WI38 (cell line): ENCODE results near the gene QARS1.

Source experiments
- H3K4me3 ChIP-seq: 2 replicates; pipeline ENCODE4 v1.5.1; 2011; ENCODE audit warnings: low read depth, mild to moderate bottlenecking, control low read depth, low read length
- TF ChIP-seq, protein P1 (sequence below): IDR thresholded peaks from 2 replicates; pipeline ENCODE4 v1.5.1; 2012; ENCODE audit warnings: low read depth, mild to moderate bottlenecking, control low read depth, low read length

Gene QARS1

DNA sequence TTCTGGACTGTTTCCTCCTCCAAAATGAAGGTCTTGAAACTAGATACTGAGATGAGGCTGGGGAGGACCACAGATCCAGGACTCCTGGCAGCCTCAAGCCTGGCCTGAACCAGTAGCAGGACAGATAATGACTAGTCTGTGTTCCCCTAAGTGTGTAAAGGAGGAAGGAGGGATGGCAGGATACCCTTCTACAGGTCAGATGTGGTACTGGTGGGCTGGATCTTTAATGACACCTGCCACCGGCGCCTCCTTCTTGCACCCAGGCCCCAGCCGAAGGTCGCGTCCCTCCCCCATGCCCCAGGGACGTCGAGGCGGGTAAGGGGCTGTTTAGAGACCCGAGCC is 15.5 kb upstream of the QARS1 start:
- TF ChIP-seq, protein P1, sequence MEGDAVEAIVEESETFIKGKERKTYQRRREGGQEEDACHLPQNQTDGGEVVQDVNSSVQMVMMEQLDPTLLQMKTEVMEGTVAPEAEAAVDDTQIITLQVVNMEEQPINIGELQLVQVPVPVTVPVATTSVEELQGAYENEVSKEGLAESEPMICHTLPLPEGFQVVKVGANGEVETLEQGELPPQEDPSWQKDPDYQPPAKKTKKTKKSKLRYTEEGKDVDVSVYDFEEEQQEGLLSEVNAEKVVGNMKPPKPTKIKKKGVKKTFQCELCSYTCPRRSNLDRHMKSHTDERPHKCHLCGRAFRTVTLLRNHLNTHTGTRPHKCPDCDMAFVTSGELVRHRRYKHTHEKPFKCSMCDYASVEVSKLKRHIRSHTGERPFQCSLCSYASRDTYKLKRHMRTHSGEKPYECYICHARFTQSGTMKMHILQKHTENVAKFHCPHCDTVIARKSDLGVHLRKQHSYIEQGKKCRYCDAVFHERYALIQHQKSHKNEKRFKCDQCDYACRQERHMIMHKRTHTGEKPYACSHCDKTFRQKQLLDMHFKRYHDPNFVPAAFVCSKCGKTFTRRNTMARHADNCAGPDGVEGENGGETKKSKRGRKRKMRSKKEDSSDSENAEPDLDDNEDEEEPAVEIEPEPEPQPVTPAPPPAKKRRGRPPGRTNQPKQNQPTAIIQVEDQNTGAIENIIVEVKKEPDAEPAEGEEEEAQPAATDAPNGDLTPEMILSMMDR = no peak
- peak overlapping the region; percentile 91 for H3K4me3 ChIP-seq

DNA sequence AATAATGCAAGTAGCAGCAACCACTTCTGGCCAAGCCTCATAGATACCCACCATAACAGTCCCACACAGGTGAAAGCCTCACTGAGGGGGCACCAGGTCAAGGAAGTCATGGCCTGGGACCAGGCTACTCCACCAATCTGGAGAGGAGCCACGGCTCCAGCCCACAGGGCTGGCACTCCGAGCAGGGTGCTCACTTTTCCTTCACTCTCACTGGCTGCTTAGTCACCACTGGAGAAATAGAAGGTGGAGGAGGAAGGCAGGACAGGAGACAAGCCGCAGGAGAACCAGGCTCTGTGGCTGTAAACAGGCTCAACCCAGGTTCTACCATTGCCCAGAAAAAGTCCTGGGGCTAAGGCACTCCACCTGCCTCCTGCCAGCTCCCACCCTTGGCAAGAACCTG is 14.9 kb upstream of the QARS1 start:
- TF ChIP-seq, protein P1 = no peak
- peak overlapping the region; percentile 91 for H3K4me3 ChIP-seq

DNA sequence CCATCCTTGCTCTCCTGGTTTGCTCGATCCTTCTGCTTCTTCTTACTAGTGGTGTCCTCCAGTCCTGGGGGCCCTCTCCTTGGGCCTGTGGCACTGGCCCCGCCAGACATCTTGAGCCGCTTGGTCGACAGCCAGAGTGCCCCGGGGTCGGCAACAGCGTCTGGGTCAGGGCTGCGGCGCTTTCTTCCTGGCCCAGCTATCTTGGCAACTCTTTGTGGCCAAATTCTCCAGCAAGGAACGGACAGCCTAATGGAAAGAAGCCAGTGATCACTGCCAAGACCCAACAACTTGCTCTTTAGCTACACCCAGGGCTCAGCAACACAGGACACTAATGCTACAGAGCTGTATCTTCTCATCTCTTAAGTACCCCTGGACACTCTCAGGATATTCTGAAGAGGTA is 14.5 kb upstream of the QARS1 start:
- TF ChIP-seq, protein P1 = no peak
- H3K4me3 ChIP-seq = no peak overlapping the region

DNA sequence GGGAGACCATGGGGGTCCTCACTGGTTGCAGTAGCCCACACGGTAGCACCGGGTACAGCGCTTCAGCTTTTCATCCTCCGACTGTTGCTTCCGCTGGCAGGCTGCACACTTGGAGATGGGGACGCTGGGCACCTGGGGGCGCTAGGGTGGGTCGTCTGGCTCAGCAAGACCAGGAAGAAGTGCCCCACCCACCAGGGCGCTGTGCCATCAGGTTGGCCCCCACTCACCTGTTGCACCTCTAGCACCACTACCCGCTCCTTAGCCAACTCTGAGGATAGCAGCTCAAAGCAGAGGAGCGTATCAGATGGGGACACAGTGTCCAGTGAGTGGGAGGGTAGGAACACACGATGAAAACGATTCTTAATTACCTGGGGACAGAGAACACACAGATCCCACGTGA is 7.7 kb upstream of the QARS1 start:
- TF ChIP-seq, protein P1 = no peak
- no peak overlapping the region for H3K4me3 ChIP-seq

DNA sequence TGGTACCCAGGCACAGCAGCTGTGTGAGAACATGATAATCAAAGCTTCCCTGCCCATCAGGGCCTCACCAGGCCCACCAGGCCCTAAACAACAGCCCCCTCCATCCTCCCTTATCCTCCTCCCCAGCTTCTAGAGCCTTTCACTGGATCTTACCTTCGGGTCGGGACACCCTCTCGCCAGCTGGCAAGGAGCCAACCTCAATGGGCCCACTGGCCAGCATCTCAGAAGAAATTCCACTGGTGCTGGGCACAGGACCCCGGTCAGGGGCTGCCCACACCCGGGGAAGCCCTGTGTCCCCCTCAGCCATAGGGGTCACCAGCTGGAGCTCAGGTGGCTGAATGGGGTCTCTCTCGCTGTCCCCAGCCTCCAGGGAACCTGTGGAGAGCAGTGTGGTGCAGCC is 6.8 kb upstream of the QARS1 start:
- no peak overlapping the region for H3K4me3 ChIP-seq
- TF ChIP-seq, protein P1 = no peak

DNA sequence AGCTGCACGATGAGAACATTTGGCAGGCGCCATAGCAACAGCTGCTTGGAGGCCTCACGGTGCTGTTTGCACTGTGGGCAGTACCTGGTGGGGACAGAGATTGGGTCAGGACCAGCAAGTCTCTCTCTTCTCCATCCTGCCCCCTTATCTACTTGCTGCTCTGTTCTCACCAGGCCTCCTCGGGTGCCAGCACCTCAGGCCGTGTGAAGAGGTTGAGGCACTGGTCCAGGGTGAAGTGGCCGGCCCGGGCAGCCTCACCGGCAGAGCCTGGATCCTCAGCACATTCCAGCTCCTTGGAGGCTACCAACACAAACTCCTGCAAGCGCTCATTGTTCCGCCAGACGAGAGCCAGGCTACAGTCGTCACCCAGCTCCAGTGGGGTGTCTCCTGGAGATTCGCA is 6.2 kb upstream of the QARS1 start:
- TF ChIP-seq, protein P1 = no peak

DNA sequence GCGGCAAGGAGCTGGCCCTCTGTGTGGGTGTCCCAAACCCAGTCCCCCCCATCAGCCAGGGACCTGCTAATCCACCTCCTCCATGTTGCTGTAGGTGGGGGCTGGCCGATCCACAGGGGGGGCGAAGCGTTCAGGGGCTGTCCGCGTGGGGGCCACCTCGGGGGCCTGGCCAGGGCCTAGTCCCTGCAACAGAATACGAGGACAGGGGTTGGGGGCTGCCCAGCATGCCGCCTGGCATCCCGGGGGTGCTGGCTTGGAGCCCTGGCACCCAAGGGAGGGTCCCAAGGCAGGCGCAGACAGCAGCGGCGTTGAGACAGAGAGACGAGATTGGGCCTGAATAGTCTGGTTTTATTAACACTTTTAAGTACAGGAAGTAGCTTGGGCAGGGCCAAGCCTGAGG is 3.8 kb upstream of the QARS1 start:
- TF ChIP-seq, protein P1 = no peak
- H3K4me3 ChIP-seq = no peak overlapping the region

More for the DNA sequence above, 6.2 kb upstream of the QARS1 start:
- no peak overlapping the region for H3K4me3 ChIP-seq
